ENCODE data around the gene SLC7A14.

SLC7A14 gene

GRCh38 chr3:170485294-170485693, 100.6 kb downstream of the SLC7A14 start:
- TF ChIP-seq TSHZ2 (CRISPR knock-in tag; IDR thresholded peaks at IDR 0.05) (no peak), ZNF70 (CRISPR knock-in tag; IDR thresholded peaks at IDR 0.05) (no peak), ZC3H10 (CRISPR knock-in tag; IDR thresholded peaks at IDR 0.05) (no peak), ZFP3 (CRISPR knock-in tag; IDR thresholded peaks at IDR 0.05) (no peak), POU6F1 (CRISPR knock-in tag; IDR thresholded peaks at IDR 0.05; ENCODE audit: borderline replicate concordance, low read depth) (no peak), CSDC2 (CRISPR knock-in tag; IDR thresholded peaks at IDR 0.05) (no peak), SNAI2 (CRISPR knock-in tag; IDR thresholded peaks at IDR 0.05) (no peak), OSR1 (CRISPR knock-in tag; IDR thresholded peaks at IDR 0.05) (no peak), TOX (CRISPR knock-in tag; IDR thresholded peaks at IDR 0.05; ENCODE audit: borderline replicate concordance) (no peak), TCF4 (CRISPR knock-in tag; IDR thresholded peaks at IDR 0.05; ENCODE audit: borderline replicate concordance) (no peak), GLIS3 (CRISPR knock-in tag; IDR thresholded peaks at IDR 0.05) (no peak), CSRNP3 (CRISPR knock-in tag; IDR thresholded peaks at IDR 0.05) (no peak), ZNF565 (CRISPR knock-in tag; conservative IDR thresholded peaks at IDR 0.05; ENCODE audit: low read depth) (no peak), BACH2 (CRISPR knock-in tag; IDR thresholded peaks at IDR 0.05; ENCODE audit: borderline replicate concordance) (no peak), RARB (CRISPR knock-in tag; IDR thresholded peaks at IDR 0.05) (no peak), PPARA (CRISPR knock-in tag; IDR thresholded peaks at IDR 0.05; ENCODE audit: borderline replicate concordance) (no peak), ZFP30 (CRISPR knock-in tag; IDR thresholded peaks at IDR 0.05) (no peak), ARNTL (CRISPR knock-in tag; IDR thresholded peaks at IDR 0.05; ENCODE audit: borderline replicate concordance, low read depth) (no peak), ESRRG (CRISPR knock-in tag; IDR thresholded peaks at IDR 0.05) (no peak)
- TF ChIP-seq, protein P1, sequence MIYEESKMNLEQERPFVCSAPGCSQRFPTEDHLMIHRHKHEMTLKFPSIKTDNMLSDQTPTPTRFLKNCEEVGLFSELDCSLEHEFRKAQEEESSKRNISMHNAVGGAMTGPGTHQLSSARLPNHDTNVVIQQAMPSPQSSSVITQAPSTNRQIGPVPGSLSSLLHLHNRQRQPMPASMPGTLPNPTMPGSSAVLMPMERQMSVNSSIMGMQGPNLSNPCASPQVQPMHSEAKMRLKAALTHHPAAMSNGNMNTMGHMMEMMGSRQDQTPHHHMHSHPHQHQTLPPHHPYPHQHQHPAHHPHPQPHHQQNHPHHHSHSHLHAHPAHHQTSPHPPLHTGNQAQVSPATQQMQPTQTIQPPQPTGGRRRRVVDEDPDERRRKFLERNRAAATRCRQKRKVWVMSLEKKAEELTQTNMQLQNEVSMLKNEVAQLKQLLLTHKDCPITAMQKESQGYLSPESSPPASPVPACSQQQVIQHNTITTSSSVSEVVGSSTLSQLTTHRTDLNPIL (CRISPR knock-in tag; IDR thresholded peaks at IDR 0.05; ENCODE audit: low read depth), result no peak
- ATAC-seq, result no peak

- ATAC-seq, result no peak
Measured at GRCh38 chr3:170484869-170485268, 101.0 kb downstream of the SLC7A14 start.

More at GRCh38 chr3:170484869-170485268, 101.0 kb downstream of the SLC7A14 start:
- TF ChIP-seq CSRNP3 (CRISPR knock-in tag; IDR thresholded peaks at IDR 0.05) (no peak), ZNF70 (CRISPR knock-in tag; IDR thresholded peaks at IDR 0.05) (no peak), TOX (CRISPR knock-in tag; IDR thresholded peaks at IDR 0.05; ENCODE audit: borderline replicate concordance) (no peak), CSDC2 (CRISPR knock-in tag; IDR thresholded peaks at IDR 0.05) (no peak), ZC3H10 (CRISPR knock-in tag; IDR thresholded peaks at IDR 0.05) (no peak), PPARA (CRISPR knock-in tag; IDR thresholded peaks at IDR 0.05; ENCODE audit: borderline replicate concordance) (no peak), ZNF565 (CRISPR knock-in tag; conservative IDR thresholded peaks at IDR 0.05; ENCODE audit: low read depth) (no peak), ZFP3 (CRISPR knock-in tag; IDR thresholded peaks at IDR 0.05) (no peak), ZNF8 (CRISPR knock-in tag; IDR thresholded peaks at IDR 0.05) (no peak), ZFP30 (CRISPR knock-in tag; IDR thresholded peaks at IDR 0.05) (no peak), ISL1 (CRISPR knock-in tag; IDR thresholded peaks at IDR 0.05) (no peak), TSHZ2 (CRISPR knock-in tag; IDR thresholded peaks at IDR 0.05) (no peak), POU6F1 (CRISPR knock-in tag; IDR thresholded peaks at IDR 0.05; ENCODE audit: borderline replicate concordance, low read depth) (no peak), ARNTL (CRISPR knock-in tag; IDR thresholded peaks at IDR 0.05; ENCODE audit: borderline replicate concordance, low read depth) (no peak)
- TF ChIP-seq, protein P2, sequence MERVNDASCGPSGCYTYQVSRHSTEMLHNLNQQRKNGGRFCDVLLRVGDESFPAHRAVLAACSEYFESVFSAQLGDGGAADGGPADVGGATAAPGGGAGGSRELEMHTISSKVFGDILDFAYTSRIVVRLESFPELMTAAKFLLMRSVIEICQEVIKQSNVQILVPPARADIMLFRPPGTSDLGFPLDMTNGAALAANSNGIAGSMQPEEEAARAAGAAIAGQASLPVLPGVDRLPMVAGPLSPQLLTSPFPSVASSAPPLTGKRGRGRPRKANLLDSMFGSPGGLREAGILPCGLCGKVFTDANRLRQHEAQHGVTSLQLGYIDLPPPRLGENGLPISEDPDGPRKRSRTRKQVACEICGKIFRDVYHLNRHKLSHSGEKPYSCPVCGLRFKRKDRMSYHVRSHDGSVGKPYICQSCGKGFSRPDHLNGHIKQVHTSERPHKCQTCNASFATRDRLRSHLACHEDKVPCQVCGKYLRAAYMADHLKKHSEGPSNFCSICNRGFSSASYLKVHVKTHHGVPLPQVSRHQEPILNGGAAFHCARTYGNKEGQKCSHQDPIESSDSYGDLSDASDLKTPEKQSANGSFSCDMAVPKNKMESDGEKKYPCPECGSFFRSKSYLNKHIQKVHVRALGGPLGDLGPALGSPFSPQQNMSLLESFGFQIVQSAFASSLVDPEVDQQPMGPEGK (CRISPR knock-in tag; IDR thresholded peaks at IDR 0.05; ENCODE audit: borderline replicate concordance), result no peak

Measured in SK-N-SH treated with all-trans-retinoic acid at 6 μM for 48 hours (cell line).